NT2/D1 (cell line): ENCODE results near the gene RREB1.
A peak's percentile ranks its signal among the peaks of the same experiment; 100 is the strongest.

Experiments used
- DNase-seq: peaks from one replicate; pipeline ENCODE4 v3.0.0-alpha.2; 2011; ENCODE audit warnings: low read depth, low spot score
- H3K27me3 ChIP-seq: 2 replicates; pipeline ENCODE4 v1.6.0; 2011; ENCODE audit warnings: mild to moderate bottlenecking; ENCODE audit not compliant: insufficient read length, insufficient read depth
- H3K36me3 ChIP-seq: 2 replicates; pipeline ENCODE4 v1.6.1; 2011; ENCODE audit warnings: mild to moderate bottlenecking, low read length, mixed read lengths; ENCODE audit not compliant: insufficient read depth, insufficient read length
- H3K4me1 ChIP-seq: 2 replicates; pipeline ENCODE4 v1.5.1; 2011; ENCODE audit not compliant: insufficient read depth, insufficient read length
- H3K4me3 ChIP-seq: 2 replicates; pipeline ENCODE4 v1.5.1; 2011; ENCODE audit warnings: low read depth; ENCODE audit not compliant: insufficient read length
- H3K9ac ChIP-seq: 2 replicates; pipeline ENCODE4 v1.6.0; 2011; ENCODE audit warnings: low read depth; ENCODE audit not compliant: insufficient read length
- H3K9me3 ChIP-seq: 2 replicates; pipeline ENCODE4 v1.5.1; 2011; ENCODE audit warnings: mild to moderate bottlenecking, low read length; ENCODE audit not compliant: insufficient read depth
- SUZ12 ChIP-seq: IDR thresholded peaks from 2 replicates; pipeline ENCODE4 v1.6.1; 2011; ENCODE audit not compliant: insufficient read length, insufficient read depth; ENCODE audit errors: extremely low read depth
- YY1 ChIP-seq: IDR thresholded peaks from 2 replicates; pipeline ENCODE4 v1.6.1; 2011; ENCODE audit not compliant: insufficient read length, insufficient read depth
- ZNF274 ChIP-seq: IDR thresholded peaks from 2 replicates; pipeline ENCODE4 v1.6.1; 2011; ENCODE audit warnings: mild to moderate bottlenecking, low read depth, low read length

The RREB1 gene, protein sequence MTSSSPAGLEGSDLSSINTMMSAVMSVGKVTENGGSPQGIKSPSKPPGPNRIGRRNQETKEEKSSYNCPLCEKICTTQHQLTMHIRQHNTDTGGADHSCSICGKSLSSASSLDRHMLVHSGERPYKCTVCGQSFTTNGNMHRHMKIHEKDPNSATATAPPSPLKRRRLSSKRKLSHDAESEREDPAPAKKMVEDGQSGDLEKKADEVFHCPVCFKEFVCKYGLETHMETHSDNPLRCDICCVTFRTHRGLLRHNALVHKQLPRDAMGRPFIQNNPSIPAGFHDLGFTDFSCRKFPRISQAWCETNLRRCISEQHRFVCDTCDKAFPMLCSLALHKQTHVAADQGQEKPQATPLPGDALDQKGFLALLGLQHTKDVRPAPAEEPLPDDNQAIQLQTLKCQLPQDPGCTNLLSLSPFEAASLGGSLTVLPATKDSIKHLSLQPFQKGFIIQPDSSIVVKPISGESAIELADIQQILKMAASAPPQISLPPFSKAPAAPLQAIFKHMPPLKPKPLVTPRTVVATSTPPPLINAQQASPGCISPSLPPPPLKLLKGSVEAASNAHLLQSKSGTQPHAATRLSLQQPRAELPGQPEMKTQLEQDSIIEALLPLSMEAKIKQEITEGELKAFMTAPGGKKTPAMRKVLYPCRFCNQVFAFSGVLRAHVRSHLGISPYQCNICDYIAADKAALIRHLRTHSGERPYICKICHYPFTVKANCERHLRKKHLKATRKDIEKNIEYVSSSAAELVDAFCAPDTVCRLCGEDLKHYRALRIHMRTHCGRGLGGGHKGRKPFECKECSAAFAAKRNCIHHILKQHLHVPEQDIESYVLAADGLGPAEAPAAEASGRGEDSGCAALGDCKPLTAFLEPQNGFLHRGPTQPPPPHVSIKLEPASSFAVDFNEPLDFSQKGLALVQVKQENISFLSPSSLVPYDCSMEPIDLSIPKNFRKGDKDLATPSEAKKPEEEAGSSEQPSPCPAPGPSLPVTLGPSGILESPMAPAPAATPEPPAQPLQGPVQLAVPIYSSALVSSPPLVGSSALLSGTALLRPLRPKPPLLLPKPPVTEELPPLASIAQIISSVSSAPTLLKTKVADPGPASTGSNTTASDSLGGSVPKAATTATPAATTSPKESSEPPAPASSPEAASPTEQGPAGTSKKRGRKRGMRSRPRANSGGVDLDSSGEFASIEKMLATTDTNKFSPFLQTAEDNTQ (N-terminal part only)

DNA sequence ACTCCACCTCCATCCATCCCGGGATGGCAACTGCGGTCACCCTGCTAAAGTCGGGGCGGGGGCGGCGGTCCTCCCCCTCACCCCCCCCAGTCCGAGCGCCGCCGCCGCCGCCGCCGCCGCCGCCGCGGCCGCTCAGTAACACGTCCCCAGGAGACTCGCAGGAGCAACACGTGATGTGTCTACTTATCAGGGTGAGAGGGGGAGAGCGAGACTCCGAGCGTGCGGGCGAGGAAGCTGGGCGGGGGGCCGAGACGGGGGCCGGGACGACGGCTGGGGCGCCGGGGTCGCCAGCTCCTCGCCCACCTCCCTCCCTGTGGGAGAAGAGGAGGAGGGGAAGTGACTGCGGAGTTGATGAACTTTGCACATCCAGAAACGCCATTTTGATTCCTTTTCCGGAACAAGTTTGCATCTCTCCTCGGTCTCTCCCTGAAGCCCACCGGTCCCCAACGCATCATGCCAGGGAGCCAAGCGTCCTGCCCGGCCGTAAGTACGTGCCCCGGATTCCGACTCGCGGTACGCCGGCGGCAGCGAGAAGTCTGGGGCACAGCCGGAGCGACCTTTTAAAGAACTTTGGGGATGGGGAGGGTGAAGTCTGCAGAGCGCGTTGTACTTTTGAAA is at the start of gene RREB1:
Gene RREB1 (plus strand): TSS at position 384 of the 618 bp plus-strand sequence. CDS start 73,951 bp downstream, outside the sequence.
- peak within 1 kb of the TSS; percentile 78 for H3K4me3 ChIP-seq
- no peaks in the 10 kb centered on the region for H3K36me3 ChIP-seq
- no peaks in the 10 kb centered on the region for H3K4me1 ChIP-seq
- DNase-seq = no peak
- no peaks in the 10 kb centered on the region for H3K27me3 ChIP-seq
- no peak for TF ChIP-seq YY1
- TF ChIP-seq ZNF274 = no peak
- no peak for TF ChIP-seq SUZ12
- peak within 1 kb of the TSS; percentile 85 for H3K9ac ChIP-seq
- H3K9me3 ChIP-seq = no peaks in the 10 kb centered on the region

DNA sequence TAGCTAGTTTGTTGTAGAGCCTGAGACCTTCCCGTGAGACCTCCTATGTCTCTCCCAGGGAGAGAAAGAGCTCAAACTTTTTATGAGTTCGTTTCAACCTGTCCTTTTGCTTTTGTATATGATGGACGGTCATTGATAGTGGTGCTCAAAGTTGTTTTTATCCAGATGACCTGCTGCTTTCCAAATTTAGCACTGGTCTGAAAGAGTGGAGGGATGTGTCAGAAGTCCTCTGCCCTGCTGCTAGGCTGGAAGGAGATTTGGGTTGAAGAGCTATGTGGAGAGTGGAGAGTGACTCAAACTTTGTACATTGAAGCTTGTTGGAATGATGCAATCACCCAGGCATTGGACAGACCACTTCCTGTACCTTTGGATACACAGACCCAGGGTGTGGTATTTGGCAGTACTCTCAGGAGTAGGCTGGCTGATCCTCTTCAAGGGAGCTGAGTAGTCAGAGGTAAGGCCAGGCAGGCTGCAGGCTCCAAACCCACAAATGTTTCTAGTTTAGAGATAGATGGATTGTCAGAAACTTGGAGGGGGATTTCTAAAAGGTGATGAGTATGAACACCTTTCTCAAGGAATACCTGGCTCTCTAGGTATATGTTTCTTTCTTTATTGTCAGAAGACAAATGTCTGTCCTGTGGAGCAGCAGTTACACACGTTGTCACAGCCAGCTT is 49.4 kb upstream of the RREB1 start:
- no peaks in the 10 kb centered on the region for H3K9me3 ChIP-seq
- H3K4me3 ChIP-seq = no peak overlapping the region
- TF ChIP-seq SUZ12 (no peak), ZNF274 (no peak), YY1 (no peak)
- DNase-seq = no peak
- no peaks in the 10 kb centered on the region for H3K36me3 ChIP-seq
- H3K9ac ChIP-seq = no peak overlapping the region
- no peaks in the 10 kb centered on the region for H3K27me3 ChIP-seq
- no peaks in the 10 kb centered on the region for H3K4me1 ChIP-seq

DNA sequence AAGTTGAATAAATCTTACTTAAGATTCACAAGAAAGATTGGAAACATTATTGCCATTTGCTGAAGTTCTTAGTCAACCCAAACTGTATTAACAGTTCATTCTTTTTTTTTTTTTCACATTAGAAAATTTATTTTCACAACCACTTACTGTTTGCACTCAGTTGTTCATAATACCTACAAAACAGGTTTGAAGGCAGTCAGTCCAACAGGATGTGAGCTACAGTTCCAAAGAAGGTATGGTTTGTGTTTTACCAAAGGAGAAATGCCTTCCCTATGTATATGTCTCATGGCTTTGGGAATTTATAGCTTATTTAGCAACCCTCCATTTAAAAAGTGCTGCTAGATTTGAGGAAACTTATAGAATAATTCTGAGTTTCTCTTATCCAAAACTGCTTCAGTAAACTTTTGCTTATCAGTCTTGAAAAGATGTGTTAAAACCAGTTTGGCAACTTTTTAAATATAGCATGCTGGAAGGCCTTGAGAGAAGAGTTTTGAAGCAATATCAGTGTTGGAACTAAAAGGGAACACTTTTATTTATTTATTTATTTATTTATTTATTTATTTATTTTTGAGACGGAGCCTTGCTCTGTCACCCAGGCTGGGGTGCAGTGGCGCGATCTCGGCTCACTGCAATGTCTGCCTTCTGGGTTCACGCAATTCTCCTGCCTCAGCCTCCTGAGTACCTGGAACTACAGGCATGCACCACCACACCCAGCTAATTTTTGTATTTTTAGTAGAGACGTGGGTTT is 46.8 kb upstream of the RREB1 start:
- Histone ChIP-seq H3K4me1 (no peaks in the 10 kb centered on the region), H3K27me3 (no peaks in the 10 kb centered on the region), H3K9me3 (no peaks in the 10 kb centered on the region), H3K36me3 (no peaks in the 10 kb centered on the region), H3K4me3 (no peak overlapping the region), H3K9ac (no peak overlapping the region)
- no peak for DNase-seq
- TF ChIP-seq ZNF274 (no peak), SUZ12 (no peak), YY1 (no peak)

DNA sequence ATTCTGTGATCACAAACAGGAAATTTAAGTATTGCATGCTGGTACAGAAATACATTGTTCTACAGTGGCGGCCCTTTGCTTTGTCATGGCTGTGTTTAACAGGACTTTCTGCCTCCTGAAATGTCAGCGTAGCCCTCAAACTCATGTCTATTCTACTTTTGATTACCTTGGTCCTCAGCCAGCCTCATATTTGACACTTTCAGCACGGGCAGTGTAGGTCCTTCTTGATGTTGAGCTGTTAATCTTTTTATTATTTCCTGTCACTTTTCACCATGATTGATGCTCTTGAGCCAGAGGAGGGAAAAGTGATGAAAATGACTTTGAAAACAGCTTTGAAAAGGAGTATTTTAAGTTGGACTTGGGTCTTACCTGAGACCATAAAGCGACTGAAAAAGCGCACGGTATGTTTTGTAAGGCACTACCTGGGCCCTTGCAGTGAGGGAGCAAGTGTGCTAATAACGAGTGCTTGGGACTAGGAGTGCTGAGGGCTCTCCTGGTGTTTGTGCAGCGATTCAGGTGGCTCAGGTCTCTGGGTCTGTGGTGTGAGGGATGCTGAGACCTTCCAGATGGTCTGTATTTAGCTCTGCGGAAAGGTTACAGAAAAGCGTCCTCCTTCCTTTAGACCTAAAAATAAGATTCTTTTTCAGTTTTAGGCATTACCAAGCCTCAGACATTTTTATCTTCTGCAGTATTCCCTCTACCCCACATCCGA is 45.2 kb upstream of the RREB1 start:
- Histone ChIP-seq H3K4me3 (no peak overlapping the region), H3K27me3 (no peaks in the 10 kb centered on the region), H3K36me3 (no peaks in the 10 kb centered on the region), H3K4me1 (no peaks in the 10 kb centered on the region), H3K9ac (no peak overlapping the region), H3K9me3 (no peaks in the 10 kb centered on the region)
- TF ChIP-seq YY1 = no peak
- TF ChIP-seq SUZ12 = no peak
- no peak for TF ChIP-seq ZNF274
- DNase-seq = no peak

DNA sequence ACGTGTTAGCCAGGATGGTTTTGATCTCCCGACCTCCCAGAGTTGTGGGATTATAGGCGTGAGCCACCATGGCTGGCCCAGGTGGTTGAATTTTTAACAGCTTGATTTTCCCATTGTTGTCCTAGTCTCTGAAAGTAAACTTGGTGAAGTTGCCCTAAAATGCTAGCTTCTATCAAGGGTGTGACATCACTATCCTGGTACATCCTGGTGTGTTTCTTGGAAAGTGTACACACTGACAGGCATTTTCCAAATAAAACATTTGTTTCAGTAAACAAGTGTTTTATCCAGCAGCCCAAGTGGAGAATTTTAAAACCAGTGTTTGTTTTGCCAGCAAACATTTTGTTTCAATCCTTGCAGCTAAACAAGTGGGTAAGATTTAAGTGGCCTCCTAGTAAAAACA is 40.5 kb upstream of the RREB1 start:
- Histone ChIP-seq H3K27me3 (no peaks in the 10 kb centered on the region), H3K9ac (no peak overlapping the region), H3K9me3 (no peaks in the 10 kb centered on the region), H3K4me1 (no peaks in the 10 kb centered on the region), H3K36me3 (no peaks in the 10 kb centered on the region), H3K4me3 (no peak overlapping the region)
- TF ChIP-seq ZNF274 = no peak
- no peak for TF ChIP-seq YY1
- no peak for TF ChIP-seq SUZ12
- no peak for DNase-seq
